UCSD-AML1 (cell line): ENCODE results near the gene GH2.

Source experiments
- DNase-seq: peaks from one replicate; lab custom pipeline; 2025; ENCODE audit not compliant: unreplicated experiment; lab: John Stamatoyannopoulos, UW

GH2 gene

GRCh38 chr17:63842540-63843386 lies 39.0 kb downstream of the GH2 start, which contains the start of gene SMARCD2:
Gene SMARCD2 (minus strand): TSS chr17:63842685. CDS start chr17:63842674, 11 bp downstream.
- DNase-seq = peak; percentile 100

- peak; percentile 59 for DNase-seq
These were observed 39.6 kb downstream of the GH2 start for GRCh38 chr17:63842173-63842539.

GRCh38 chr17:63841350-63842172 lies 40.2 kb downstream of the GH2 start:
- peak; percentile 56 for DNase-seq

GRCh38 chr17:63840591-63841349 lies 41.0 kb downstream of the GH2 start:
- no peak for DNase-seq

- no peak for DNase-seq
These were observed 43.0 kb downstream of the GH2 start for GRCh38 chr17:63838631-63839171.

GRCh38 chr17:63837962-63838600 lies 43.7 kb downstream of the GH2 start:
- no peak for DNase-seq

- no peak for DNase-seq
These were observed 44.3 kb downstream of the GH2 start for GRCh38 chr17:63837480-63837879.

- no peak for DNase-seq
These were observed 44.9 kb downstream of the GH2 start for GRCh38 chr17:63836811-63837210.

GRCh38 chr17:63835167-63835720 lies 46.5 kb downstream of the GH2 start:
- no peak for DNase-seq

GRCh38 chr17:63834431-63835166 lies 47.1 kb downstream of the GH2 start:
- DNase-seq = peak; percentile 72

- DNase-seq = no peak
These were observed 47.9 kb downstream of the GH2 start for GRCh38 chr17:63833741-63834373.

- DNase-seq = no peak
These were observed 48.6 kb downstream of the GH2 start for GRCh38 chr17:63833026-63833740.

GRCh38 chr17:63832455-63832854 lies 49.3 kb downstream of the GH2 start:
- no peak for DNase-seq

- no peak for DNase-seq
These were observed 49.7 kb downstream of the GH2 start for GRCh38 chr17:63832014-63832413.

GRCh38 chr17:63831505-63831904 lies 50.2 kb downstream of the GH2 start:
- DNase-seq = no peak

GRCh38 chr17:63830904-63831491 lies 50.7 kb downstream of the GH2 start:
- no peak for DNase-seq

GRCh38 chr17:63830278-63830677 lies 51.5 kb downstream of the GH2 start:
- DNase-seq = no peak
